Measurements from ENCODE around the gene DMAC2.

DMAC2 gene

DNA sequence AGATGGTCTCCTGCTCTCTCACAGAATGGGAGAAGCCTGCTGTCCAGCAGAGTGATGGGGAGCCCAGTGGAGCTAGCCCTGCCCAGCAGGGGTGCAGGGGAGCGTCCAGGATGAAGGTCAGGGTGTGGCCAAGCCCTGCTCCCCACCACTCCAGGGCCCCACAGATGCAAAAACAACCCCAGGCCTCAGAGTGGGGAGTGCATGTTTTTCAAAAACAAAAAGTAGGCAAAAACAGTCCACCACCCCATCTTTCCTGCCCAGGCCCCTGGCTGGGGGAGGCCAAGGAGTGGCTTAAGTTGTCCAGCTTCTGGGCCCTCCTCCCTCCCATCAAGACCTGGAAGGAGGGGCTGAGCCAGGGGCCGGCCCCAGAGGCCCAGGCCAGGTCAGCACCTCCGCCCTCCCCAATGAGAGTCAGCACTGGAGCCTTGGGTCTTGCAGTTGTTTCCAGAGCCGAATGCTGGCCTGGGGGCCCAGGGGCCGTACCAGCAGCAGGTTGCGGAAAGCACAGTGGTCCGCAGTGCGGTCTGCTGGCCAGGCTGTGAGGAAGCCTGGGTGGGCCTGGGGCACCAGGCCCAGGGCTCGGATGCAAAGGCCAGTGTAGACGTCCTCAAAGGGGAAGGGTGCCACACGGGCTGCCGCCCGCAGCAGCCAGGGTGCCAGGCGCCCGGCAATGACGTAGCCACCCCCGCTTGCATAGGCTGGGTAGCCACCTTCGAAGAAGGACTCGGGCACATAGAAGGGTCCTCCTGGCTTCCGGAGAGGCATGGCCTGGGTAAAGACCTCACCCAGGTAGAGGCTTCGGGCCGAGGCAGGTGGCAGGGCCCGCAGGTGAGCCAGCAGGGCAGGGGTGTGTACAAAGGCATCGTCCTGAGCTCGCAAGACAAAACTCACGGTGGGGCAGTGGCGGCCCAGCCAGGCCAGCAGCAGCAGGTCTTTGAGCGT, 14.3 kb downstream of the DMAC2 start:
- no peak overlapping the region for H3K4me3 ChIP-seq (ENCODE audit: low read depth, low read length)
- TF ChIP-seq CTCF (IDR thresholded peaks at IDR 0.05; ENCODE audit: low read depth, low read length), result no peak

DNA sequence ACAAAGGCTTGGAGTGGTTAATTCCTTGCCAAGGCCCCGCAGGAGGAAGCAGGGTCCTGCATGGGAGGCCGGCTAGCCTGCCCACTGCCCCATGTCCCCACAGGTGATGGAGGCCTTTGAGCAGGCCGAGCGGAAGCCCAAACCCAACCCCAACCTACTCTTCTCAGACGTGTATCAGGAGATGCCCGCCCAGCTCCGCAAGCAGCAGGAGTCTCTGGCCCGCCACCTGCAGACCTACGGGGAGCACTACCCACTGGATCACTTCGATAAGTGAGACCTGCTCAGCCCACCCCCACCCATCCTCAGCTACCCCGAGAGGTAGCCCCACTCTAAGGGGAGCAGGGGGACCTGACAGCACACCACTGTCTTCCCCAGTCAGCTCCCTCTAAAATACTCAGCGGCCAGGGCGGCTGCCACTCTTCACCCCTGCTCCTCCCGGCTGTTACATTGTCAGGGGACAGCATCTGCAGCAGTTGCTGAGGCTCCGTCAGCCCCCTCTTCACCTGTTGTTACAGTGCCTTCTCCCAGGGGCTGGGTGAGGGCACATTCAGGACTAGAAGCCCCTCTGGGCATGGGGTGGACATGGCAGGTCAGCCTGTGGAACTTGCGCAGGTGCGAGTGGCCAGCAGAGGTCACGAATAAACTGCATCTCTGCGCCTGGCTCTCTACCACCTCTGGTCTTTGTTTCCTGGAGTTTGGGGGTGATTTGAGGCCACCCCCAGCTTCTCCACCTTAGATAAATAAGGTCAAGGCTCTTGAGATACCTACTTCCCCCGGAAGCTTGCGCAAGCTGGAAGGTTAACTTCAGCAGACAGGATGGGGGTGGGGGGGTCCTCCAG, 15.2 kb downstream of the DMAC2 start:
- no peak for TF ChIP-seq CTCF (IDR thresholded peaks at IDR 0.05; ENCODE audit: low read depth, low read length)

DNA sequence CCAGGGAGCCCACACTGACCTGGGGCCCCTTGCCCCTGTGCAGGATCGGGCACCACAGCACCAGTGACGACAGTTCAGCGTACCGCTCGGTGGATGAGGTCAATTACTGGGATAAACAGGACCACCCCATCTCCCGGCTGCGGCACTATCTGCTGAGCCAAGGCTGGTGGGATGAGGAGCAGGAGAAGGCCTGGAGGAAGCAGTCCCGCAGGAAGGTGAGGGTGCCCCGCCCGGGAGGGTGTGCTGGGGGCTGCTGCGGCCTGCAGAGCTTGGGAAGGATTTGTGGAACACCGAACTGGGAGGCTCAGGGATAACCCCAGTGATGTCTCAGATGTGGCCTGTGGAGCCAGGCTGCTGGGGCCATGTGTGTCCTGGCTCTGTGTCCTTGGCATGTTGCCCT, 16.8 kb downstream of the DMAC2 start:
- TF ChIP-seq CTCF (IDR thresholded peaks at IDR 0.05; ENCODE audit: low read depth, low read length), result no peak
- no peak overlapping the region for H3K4me3 ChIP-seq (ENCODE audit: low read depth, low read length)

More for the DNA sequence above, 15.2 kb downstream of the DMAC2 start:
- no peak overlapping the region for H3K4me3 ChIP-seq (ENCODE audit: low read depth, low read length)

DNA sequence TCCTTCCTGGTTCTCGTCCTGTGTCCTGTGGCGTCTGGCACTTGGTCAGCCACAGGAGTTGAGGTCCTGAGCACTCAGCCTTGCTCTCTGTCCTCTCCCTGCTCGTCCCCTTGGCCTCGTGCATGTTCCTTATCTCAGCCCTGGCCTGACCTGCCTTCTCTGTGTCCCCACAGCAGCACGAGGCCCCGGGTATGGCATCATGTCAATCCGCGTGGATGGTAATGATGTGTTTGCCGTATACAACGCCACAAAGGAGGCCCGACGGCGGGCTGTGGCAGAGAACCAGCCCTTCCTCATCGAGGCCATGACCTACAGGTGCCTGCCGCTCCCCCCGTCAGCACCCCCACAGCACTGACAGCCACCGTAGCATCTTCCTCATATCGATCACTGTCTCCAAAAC, 17.3 kb downstream of the DMAC2 start:
- H3K4me3 ChIP-seq (ENCODE audit: low read depth, low read length), result no peak overlapping the region
- no peak for TF ChIP-seq CTCF (IDR thresholded peaks at IDR 0.05; ENCODE audit: low read depth, low read length)

GRCh38 chr19:41421973-41422372, 17.7 kb downstream of the DMAC2 start:
- no peak for TF ChIP-seq CTCF (IDR thresholded peaks at IDR 0.05; ENCODE audit: low read depth, low read length)
- no peak overlapping the region for H3K4me3 ChIP-seq (ENCODE audit: low read depth, low read length)

- no peak overlapping the region for H3K4me3 ChIP-seq (ENCODE audit: low read depth, low read length)
- TF ChIP-seq CTCF (IDR thresholded peaks at IDR 0.05; ENCODE audit: low read depth, low read length), result no peak
Observed at GRCh38 chr19:41421314-41421713, 18.4 kb downstream of the DMAC2 start.
